Glomerular visceral epithelial cell (primary cell): ENCODE data around the gene CD1C.
"Not testable (repeated sequence)": the region's sequence is repeated elsewhere in the genome, so short reads cannot be mapped to it uniquely, and the experiment has no call there.

Experiments
- DNase-seq: peaks from one replicate; pipeline ENCODE4 v3.0.0-alpha.2; 2016; ENCODE audit errors: extremely low spot score

Gene CD1C

DNA sequence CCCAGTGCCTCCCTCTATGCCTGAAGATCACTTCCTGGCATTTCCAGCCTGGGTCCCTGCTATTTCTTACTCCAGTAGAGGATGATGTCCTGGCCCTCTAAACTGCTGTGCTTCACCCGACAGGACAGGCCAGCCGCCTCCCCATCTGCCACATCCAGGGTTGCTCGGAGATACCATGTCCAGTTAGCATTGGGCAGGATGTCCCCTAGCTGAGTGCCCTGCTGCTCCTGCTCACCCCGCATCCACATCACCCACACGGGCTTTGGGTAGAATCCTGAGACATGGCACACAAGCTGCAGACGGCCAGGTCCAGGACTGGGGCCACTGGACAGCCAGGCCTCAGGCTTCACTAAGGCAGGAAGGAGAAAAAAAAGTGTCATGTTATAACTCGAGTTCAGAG, 39.6 kb downstream of the CD1C start:
- no peak for DNase-seq

- peak; percentile 9 for DNase-seq
Observed at GRCh38 chr1:158329733-158330132, 40.0 kb downstream of the CD1C start.

- no peak for DNase-seq
Observed at GRCh38 chr1:158330391-158331105, 40.8 kb downstream of the CD1C start.

GRCh38 chr1:158331106-158331425, 41.3 kb downstream of the CD1C start:
- DNase-seq: no peak

- no peak for DNase-seq
Observed at GRCh38 chr1:158331481-158332150, 41.9 kb downstream of the CD1C start, which contains the start of gene CD1B. Gene CD1B (minus strand): TSS chr1:158331531. CDS start chr1:158331423, 108 bp downstream.

DNA sequence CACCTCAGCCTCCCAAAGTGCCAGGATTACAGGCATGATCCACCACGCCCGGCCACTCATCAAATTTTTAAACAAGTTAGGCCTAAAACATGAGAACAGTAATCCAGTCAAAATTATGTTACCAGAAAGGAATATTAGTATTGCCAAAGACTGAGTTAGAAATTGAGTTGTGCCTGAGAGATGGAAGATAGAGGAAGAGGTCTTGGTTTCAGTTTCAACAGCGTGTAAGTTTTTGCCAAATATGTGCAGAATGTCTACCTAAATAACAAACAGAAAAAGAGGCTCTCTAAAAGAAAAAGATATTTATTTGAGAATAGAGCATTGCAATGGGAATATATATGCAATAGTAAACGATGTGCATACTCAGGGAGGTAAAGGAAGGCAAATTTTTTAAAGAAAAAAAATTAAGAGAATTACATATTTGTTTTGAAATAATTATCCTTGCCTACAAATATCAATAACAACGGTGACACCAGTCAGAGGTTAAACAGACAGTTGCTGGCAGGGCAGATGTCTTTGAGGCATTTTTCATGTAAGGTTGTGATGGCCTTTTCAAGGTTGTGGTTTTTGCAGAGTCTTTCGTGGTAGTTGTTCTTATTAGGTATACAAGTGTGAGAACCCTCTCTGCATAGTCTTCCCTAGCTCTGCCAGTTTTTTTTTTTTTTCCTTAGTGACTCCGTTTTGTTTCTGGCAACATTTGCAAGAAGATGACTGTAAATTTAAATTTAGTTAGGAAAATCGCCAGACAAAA, 43.9 kb downstream of the CD1C start:
- no peak for DNase-seq

DNA sequence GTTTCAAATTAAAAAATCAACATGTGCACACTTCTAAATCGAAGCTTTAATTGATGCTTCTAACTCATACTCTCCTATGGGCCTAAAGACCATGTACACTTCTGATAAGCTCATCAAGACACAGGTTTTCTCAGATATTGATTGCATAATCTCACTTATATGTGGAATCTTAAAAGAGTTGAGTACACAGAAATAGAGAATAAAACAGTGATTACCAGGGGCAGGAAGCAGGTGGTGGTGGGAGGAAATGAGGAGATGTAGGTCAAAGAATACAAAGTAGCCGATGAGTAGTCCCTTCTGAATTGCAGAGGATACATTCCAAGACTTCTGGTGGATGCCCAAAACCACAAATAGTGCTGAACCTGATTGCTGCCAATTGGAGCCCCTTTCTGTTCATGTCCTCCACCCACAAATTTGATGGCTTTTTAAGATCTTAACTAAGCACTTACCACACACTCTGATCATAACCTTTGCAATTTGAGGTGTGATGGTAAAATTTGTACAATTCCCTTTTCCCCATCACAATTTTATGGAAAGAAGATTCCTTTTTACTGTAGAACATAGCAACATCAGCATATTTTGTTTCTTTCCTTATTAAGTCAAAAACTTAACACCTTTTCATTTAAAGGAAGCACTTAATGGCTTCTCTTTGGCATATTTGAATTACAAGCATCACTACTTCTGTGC, 44.9 kb downstream of the CD1C start:
- no peak for DNase-seq

- no peak for DNase-seq
Observed at GRCh38 chr1:158335213-158335532, 45.5 kb downstream of the CD1C start.

GRCh38 chr1:158336413-158336812, 46.7 kb downstream of the CD1C start:
- DNase-seq: not testable (repeated sequence)
